Activated CD8-positive, alpha-beta memory T cell treated with anti-CD3 and anti-CD28 coated beads, Interleukin-2, amount 50 U/mL, for 1 hour (primary cell): ENCODE data around the gene MAGI2.

ENCODE experiments used
- DNase-seq: peaks from one replicate; pipeline ENCODE4 v3.0.0-alpha.2; 2020; ENCODE audit errors: extremely low read depth

MAGI2 gene

GRCh38 chr7:78734626-78735025 is 718.8 kb downstream of the MAGI2 start:
- DNase-seq, result no peak

- DNase-seq, result no peak
Measured at GRCh38 chr7:78720066-78720465, 733.4 kb downstream of the MAGI2 start.

GRCh38 chr7:78718212-78718611 is 735.3 kb downstream of the MAGI2 start:
- no peak for DNase-seq

GRCh38 chr7:78716876-78717275 is 736.6 kb downstream of the MAGI2 start:
- DNase-seq, result no peak

GRCh38 chr7:78714356-78714755 is 739.1 kb downstream of the MAGI2 start:
- no peak for DNase-seq

- no peak for DNase-seq
Measured at GRCh38 chr7:78712111-78712510, 741.4 kb downstream of the MAGI2 start.

- DNase-seq, result no peak
Measured at GRCh38 chr7:78709658-78710057, 743.8 kb downstream of the MAGI2 start.

GRCh38 chr7:78704504-78704903 is 749.0 kb downstream of the MAGI2 start:
- DNase-seq, result no peak

- DNase-seq, result no peak
Measured at GRCh38 chr7:78703391-78703790, 750.1 kb downstream of the MAGI2 start.

- no peak for DNase-seq
Measured at GRCh38 chr7:78702770-78703169, 750.7 kb downstream of the MAGI2 start.

GRCh38 chr7:78695826-78696225 is 757.6 kb downstream of the MAGI2 start:
- DNase-seq, result no peak

- no peak for DNase-seq
Measured at GRCh38 chr7:78691584-78691983, 761.9 kb downstream of the MAGI2 start.

GRCh38 chr7:78690174-78690573 is 763.3 kb downstream of the MAGI2 start:
- DNase-seq, result no peak

- no peak for DNase-seq
Measured at GRCh38 chr7:78688376-78688775, 765.1 kb downstream of the MAGI2 start.

- no peak for DNase-seq
Measured at GRCh38 chr7:78686189-78686588, 767.3 kb downstream of the MAGI2 start.

- no peak for DNase-seq
Measured at GRCh38 chr7:78684201-78684600, 769.3 kb downstream of the MAGI2 start.

- no peak for DNase-seq
Measured at GRCh38 chr7:78683566-78683965, 769.9 kb downstream of the MAGI2 start.

- no peak for DNase-seq
Measured at GRCh38 chr7:78679112-78679876, 774.2 kb downstream of the MAGI2 start.

- DNase-seq, result no peak
Measured at GRCh38 chr7:78677391-78677790, 776.1 kb downstream of the MAGI2 start.

GRCh38 chr7:78675511-78675910 is 778.0 kb downstream of the MAGI2 start:
- DNase-seq, result no peak

- DNase-seq, result no peak
Measured at GRCh38 chr7:78673272-78673671, 780.2 kb downstream of the MAGI2 start.

- DNase-seq, result no peak
Measured at GRCh38 chr7:78662939-78663338, 790.5 kb downstream of the MAGI2 start.

GRCh38 chr7:78649976-78650375 is 803.5 kb downstream of the MAGI2 start:
- no peak for DNase-seq

GRCh38 chr7:78649236-78649635 is 804.2 kb downstream of the MAGI2 start:
- DNase-seq, result no peak
